ENCODE measurements around the gene SEMA4C.
"Not testable (repeated sequence)": the region's sequence is repeated elsewhere in the genome, so short reads cannot be mapped to it uniquely, and the experiment has no call there.

Gene SEMA4C

DNA sequence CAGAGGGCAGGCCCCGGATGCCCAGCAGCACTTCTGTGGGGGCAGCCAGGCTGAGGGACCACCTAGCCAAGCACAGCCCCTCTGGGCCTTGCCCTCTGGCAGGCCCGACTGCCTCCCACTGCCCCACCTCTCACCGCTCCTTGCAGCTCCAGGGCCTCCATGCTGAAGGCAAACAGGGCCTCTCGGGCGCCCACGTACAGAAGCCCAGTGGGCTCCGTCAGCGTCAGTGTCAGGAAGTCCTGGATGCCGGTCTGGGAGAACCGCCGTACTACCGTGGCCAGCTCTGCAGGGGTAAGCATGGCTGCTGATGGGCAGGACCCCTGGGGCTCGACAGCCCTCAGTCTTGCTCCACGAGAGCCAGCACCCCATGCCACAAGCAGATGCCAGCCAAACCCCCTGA, 3.7 kb downstream of the SEMA4C start:
- in situ Hi-C loops (cut with HindIII; ENCODE audit: low sequenced_read_pairs): no loop called here
- DNase-seq (ENCODE audit: low read depth, low spot score): no peak
- no peak overlapping the region for H3K4me3 ChIP-seq (ENCODE audit: low read depth, low read length)
- TF ChIP-seq, protein P1, sequence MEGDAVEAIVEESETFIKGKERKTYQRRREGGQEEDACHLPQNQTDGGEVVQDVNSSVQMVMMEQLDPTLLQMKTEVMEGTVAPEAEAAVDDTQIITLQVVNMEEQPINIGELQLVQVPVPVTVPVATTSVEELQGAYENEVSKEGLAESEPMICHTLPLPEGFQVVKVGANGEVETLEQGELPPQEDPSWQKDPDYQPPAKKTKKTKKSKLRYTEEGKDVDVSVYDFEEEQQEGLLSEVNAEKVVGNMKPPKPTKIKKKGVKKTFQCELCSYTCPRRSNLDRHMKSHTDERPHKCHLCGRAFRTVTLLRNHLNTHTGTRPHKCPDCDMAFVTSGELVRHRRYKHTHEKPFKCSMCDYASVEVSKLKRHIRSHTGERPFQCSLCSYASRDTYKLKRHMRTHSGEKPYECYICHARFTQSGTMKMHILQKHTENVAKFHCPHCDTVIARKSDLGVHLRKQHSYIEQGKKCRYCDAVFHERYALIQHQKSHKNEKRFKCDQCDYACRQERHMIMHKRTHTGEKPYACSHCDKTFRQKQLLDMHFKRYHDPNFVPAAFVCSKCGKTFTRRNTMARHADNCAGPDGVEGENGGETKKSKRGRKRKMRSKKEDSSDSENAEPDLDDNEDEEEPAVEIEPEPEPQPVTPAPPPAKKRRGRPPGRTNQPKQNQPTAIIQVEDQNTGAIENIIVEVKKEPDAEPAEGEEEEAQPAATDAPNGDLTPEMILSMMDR (IDR thresholded peaks at IDR 0.05; ENCODE audit: low read depth, low read length): no peak

DNA sequence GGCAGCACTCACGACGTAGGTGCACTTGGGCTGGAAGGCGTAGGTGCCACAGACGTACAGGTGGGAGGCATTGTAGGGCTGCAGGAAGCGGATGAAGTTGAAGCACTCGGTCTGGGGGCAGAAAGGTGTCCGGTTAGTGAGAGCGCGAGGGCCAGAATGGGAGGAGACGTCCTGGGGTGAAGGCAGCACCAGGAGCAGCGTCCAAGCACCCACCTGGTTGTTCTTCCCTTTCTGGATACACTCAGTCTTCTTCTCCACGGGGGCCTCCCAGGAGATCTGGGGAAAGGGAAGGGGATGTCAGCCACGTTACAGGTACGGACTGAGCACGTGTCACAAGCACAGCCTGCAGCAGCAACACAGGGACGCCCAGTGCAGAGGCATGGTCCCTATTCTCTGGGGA, 4.2 kb downstream of the SEMA4C start:
- in situ Hi-C loops (cut with HindIII; ENCODE audit: low sequenced_read_pairs): no loop called here
- no peak overlapping the region for H3K4me3 ChIP-seq (ENCODE audit: low read depth, low read length)
- TF ChIP-seq, protein P1 (IDR thresholded peaks at IDR 0.05; ENCODE audit: low read depth, low read length): no peak
- no peak for DNase-seq (ENCODE audit: low read depth, low spot score)

DNA sequence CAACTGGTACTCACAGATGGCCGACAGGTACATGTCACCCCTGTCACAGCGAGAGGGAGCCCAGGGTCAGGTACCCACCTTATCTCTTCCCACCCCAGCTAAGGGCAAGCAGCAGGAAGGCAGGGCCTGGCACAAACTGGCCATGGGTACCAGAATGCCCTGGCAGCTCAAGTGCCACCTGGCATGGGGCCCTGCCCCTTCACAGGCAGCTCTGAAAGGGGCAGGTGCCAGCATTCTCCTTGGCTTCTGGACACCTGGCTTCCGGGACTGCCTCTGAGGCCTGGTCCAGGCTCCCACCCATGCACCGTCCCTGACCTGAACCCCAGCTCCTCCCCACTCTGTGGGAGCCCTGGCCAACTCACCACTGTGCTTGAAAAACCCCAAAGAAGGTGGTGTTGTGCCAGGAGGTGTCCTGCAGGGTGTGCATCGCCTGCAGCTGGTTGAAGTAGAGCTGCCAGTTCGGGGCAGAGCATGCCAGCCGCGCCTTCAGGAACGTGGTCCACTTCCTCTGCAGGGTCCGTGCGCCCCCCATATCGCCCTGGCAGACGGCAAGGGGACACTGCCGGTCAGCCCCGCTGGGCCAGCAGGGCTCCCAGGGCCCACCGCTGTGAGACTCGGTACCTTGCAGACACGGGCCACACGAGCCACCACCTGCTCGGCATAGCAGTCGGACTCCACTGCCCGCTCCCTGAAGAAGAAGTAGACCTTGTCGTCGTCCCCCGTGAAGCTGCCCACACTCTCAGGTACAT, 5.4 kb downstream of the SEMA4C start:
- TF ChIP-seq, protein P1 (IDR thresholded peaks at IDR 0.05; ENCODE audit: low read depth, low read length): no peak
- H3K4me3 ChIP-seq (ENCODE audit: low read depth, low read length): no peak overlapping the region
- in situ Hi-C loops (cut with HindIII; ENCODE audit: low sequenced_read_pairs): no loop called here
- no peak for DNase-seq (ENCODE audit: low read depth, low spot score)

DNA sequence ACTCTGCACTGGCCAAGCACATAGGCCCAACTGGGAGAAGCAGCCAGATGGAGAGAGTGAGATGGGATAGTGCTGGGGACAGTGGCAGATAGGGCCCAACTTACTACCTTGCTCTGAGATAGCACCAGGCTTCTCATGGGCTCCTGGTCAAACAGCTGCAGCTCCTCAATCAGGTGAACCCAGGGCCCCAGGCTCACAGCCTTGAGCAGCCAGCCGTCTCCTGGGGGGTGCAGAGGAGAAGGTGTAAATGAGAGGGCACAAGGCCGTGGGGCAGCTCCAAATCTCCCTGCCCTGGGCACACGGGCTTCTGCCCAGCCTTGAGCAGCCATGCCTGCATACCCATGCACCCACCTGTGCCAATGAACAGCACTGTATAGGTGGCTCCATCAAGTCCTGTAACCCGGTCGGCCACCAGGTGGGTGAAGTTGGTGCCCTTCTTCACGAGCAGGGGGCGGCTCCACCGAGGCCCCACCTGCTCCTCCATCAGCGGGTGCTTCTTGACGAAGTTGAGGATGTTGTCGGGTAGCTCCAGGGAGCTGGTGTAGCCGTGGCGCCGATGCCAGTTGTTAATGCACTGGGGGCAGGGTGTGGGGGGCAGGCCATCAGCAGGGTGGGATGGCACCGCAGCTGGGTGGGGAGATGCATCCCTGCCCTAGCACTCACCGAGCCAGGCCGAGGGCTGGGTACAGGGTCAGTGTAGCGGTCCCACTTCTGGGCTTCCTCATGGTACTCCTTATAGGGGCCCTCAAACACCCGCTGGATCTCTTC, 6.1 kb downstream of the SEMA4C start:
- H3K4me3 ChIP-seq (ENCODE audit: low read depth, low read length): no peak overlapping the region
- in situ Hi-C loops (cut with HindIII; ENCODE audit: low sequenced_read_pairs): no loop called here
- no peak for DNase-seq (ENCODE audit: low read depth, low spot score)
- TF ChIP-seq, protein P1 (IDR thresholded peaks at IDR 0.05; ENCODE audit: low read depth, low read length): no peak

DNA sequence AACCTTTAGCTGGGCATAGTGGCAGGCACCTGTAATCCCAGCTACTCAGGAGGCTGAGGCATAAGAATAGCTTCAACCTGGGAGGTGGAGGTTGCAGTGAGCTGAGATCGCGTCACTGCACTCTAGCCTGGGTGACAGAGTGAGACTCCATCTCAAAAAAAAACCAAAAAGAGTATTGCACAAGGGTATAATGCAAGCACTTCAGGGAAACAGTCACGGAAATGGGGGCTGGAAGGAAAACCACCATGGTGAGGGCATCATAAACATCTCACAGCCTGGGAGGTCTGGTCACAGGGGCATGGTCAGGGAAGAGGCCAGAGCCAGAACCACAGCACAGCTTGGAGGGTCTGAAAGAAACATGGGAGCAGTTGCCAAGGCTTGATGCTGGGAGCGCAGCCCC, 6.8 kb downstream of the SEMA4C start:
- H3K4me3 ChIP-seq (ENCODE audit: low read depth, low read length); DNase-seq (ENCODE audit: low read depth, low spot score); in situ Hi-C loops (cut with HindIII; ENCODE audit: low sequenced_read_pairs): not testable (repeated sequence)

DNA sequence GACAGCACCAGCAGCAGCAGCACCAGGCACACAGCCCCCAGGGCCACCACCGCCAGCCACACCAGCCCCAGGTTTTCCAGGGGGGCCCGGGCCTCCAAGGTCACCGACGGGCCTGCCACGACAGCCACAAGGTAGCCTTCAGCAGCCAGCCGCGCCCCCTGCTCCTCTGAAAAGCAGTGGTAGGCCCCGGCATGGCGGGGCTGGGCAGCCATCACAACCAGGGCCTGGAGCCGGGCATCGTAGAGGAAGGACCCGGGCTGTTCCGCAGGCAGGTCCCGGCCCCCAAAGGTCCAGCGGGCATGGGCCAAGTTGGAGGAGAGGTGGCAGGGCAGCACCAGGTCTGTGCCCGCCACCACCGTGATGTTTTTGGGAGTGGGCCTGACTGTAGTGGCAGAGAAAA, 8.8 kb downstream of the SEMA4C start:
- no peak overlapping the region for H3K4me3 ChIP-seq (ENCODE audit: low read depth, low read length)
- DNase-seq (ENCODE audit: low read depth, low spot score): no peak
- in situ Hi-C loops (cut with HindIII; ENCODE audit: low sequenced_read_pairs): no loop called here
- TF ChIP-seq, protein P1 (IDR thresholded peaks at IDR 0.05; ENCODE audit: low read depth, low read length): no peak
